Sciatic nerve (tissue), 2 donors: Measurements from ENCODE around the gene CORO2A. TPM values are rescaled to one million over a fixed set of nuclear protein-coding genes. Genes with fewer than 3 reads are reported as not detected.
A peak's percentile ranks its signal among the peaks of the same experiment; 100 is the strongest.
"Not testable (repeated sequence)": the region's sequence is repeated elsewhere in the genome, so short reads cannot be mapped to it uniquely, and the experiment has no call there.

Experiments used
- ATAC-seq: fragments of 200-7000 bp; cut with Tn5 transposase; one replicate; pipeline ENCODE4 v1.9.1; 2020; ENCODE audit warnings: mild to moderate bottlenecking, moderate library complexity
- DNase-seq: peaks from one replicate; pipeline ENCODE4 v3.0.0-alpha.2; 2020; ENCODE audit warnings: low spot score
- intact Hi-C: fragments of 100-400 bp; cut with DNase I; formaldehyde crosslinking; loops from one replicate; pipeline ENCODE4 v1.14.2; 2022
- total RNA-seq: library from RNA; stranded (reverse); fragmentation: NEBNext Ultra II Directional; extraction: Animal tissue kit (Norgen Biotek cat#: 25700); gene quantifications from one replicate; pipeline ENCODE4 v1.2.1, GENCODE V29; 2021
- donor health status: DM: no; HTN: no; CAD: no.
- donor health status: DM: no; HTN: no; CAD: no.

CORO2A gene
- total RNA-seq, 1 donor from 2014 or later: 3.7 TPM

DNA sequence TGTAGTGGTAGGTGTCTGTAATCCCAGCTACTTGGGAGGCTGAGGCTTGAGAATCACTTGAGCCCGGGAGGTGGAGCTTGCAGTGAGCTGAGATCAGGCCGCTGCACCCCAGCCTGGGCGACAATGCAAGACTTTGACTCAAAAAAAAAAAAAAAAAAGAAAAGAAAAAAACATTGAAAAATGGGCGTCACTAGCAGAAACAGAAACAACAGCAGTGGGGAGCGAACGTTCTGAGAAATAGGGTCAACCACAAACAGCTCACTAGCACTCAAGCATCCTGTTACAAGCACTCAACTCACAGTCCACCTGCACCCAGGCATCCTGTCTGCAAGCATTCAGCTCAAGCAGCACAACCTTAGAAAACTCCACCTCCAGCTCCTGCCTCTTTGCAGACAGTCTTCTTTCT is 90.6 kb downstream of the CORO2A start:
- ATAC-seq: peak; percentile 43
- DNase-seq: no peak
- intact Hi-C loops: no loop called here

DNA sequence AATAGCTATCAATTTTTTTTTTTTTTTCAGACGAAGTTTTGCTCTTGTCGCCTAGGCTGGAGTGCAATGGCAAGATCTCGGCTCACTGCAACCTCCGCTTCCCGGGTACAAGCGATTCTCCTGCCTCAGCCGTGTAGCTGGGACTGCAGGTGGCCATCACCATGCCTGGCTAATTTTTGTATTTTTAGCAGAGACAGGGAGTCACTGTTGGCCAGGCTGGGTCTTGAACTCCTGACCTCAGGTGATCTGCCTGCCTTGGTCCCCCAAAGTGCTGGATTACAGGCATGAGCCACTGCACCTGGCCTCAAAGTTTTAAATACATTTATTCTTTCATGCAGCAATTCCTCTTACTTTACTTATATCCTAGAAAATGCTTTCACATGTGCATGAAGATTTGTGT is 91.0 kb downstream of the CORO2A start:
- intact Hi-C loops: no loop called here
- ATAC-seq: no peak
- DNase-seq: no peak

DNA sequence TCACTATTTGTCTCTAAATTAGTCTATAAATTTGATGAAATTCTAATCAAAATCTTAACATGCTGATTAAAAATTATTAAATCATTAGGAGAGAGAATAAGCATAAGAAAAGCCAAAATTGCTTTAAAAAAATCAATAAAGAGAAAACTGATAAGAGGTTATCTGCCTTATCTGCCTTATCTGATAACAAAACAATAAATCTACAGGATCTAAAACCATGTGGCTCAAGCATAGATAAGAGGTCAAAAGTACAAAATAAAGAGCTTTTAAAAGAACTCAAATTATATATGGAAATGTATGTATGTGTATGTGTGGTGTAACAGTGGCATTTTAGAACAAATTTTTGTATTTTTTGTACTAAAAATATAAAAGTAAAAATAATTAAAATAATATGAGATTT is 92.0 kb downstream of the CORO2A start:
- DNase-seq (no peak), ATAC-seq (no peak)
- intact Hi-C loops: no loop called here

DNA sequence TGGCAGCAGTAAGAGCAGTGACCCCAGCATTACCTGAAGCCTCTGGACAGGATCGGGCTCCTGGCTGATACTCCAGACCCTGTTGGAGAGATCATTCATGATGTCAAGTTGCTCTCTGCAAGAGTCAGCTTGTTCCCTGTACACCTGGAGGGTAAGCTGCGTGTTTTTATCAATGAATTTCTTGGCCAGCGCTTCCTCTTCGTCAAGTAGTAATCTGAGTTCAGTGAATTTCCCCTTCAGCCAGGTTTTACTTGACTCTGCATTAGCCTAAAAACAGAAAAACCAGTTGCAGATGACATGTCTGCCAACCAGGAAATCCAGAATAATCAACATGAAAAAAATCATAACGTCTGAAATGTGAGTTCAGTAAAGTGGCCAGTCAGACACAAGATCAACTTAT is 92.5 kb downstream of the CORO2A start:
- ATAC-seq (no peak), DNase-seq (no peak)
- intact Hi-C loops: no loop called here

DNA sequence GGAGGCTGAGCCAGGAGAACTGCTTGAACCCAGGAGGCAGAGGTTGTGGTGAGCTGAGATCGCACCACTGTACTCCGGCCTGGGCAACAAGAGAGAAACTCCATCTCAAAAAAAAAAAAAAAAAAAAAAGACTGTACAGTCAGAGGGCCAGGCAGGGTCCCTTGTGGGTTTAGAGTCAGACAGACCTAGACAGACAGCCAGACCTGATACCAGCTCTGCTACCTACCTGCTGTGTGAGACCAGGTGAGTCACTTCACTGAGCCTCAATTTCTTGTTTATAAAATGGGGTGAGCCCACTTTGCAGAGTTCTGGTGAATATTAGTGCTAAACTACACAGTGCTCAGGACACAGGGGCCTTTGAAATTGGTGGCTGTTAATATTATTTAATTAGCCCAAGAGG is 93.1 kb downstream of the CORO2A start:
- ATAC-seq (no peak), DNase-seq (no peak)
- intact Hi-C loops: no loop called here

GRCh38 chr9:98097836-98098235 is 94.6 kb downstream of the CORO2A start:
- intact Hi-C loops: no loop called here
- ATAC-seq (no peak), DNase-seq (no peak)

GRCh38 chr9:98096091-98096490 is 96.3 kb downstream of the CORO2A start:
- no peak for DNase-seq
- intact Hi-C loops: no loop called here
- no peak for ATAC-seq

- DNase-seq: no peak
Measured at GRCh38 chr9:98095401-98095800, 97.0 kb downstream of the CORO2A start.

GRCh38 chr9:98094851-98095250 is 97.6 kb downstream of the CORO2A start:
- intact Hi-C loops: no loop called here
- DNase-seq: no peak
- ATAC-seq: no peak

More at GRCh38 chr9:98095401-98095800, 97.0 kb downstream of the CORO2A start:
- intact Hi-C loops: no loop called here
- ATAC-seq: no peak

- ATAC-seq (no peak), DNase-seq (no peak)
- intact Hi-C loops: no loop called here
Measured at GRCh38 chr9:98094316-98094715, 98.1 kb downstream of the CORO2A start.

DNA sequence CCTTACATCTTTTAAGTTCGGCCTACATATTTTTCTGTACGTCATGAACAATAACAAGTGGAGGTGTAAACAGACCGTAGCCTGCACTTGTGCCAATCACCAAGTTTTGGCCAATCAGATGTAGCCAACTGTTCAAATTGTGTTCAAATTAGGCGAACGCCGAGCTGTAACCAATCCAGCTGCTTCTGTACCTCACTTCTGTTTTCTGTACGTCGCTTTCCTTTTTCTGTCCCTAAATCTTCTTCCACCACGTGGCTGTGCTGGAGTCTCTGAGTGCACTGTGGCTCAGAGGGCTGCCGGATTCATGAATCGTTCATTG is 99.9 kb downstream of the CORO2A start:
- DNase-seq: no peak
- intact Hi-C loops: no loop called here
- ATAC-seq: no peak

GRCh38 chr9:98091735-98092612 is 100.5 kb downstream of the CORO2A start:
- intact Hi-C loops: no loop called here
- no peak for DNase-seq
- ATAC-seq: no peak

DNA sequence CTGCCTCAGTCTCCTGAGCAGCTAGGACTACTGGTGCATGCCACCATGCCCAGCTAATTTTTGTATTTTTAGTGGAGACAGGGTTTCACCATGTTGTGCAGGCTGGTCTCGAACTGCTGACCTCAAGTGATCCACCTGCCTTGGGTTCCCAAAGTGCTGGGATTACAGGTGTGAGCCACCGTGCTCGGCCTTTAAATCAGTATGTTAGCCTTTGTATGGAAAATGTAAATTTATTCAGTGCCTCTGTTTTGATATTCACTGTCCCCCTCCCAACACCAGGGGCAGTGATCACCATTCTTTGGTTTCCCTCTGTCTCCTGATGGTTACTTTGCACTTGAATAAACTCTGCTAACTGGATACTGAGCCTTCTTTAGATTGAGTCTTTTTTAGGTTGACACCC is 101.8 kb downstream of the CORO2A start:
- intact Hi-C loops, ATAC-seq, DNase-seq: not testable (repeated sequence)

GRCh38 chr9:98087420-98088354 is 104.8 kb downstream of the CORO2A start:
- intact Hi-C loops: no loop called here
- ATAC-seq: peak; percentile 84
- DNase-seq: peak; percentile 76

DNA sequence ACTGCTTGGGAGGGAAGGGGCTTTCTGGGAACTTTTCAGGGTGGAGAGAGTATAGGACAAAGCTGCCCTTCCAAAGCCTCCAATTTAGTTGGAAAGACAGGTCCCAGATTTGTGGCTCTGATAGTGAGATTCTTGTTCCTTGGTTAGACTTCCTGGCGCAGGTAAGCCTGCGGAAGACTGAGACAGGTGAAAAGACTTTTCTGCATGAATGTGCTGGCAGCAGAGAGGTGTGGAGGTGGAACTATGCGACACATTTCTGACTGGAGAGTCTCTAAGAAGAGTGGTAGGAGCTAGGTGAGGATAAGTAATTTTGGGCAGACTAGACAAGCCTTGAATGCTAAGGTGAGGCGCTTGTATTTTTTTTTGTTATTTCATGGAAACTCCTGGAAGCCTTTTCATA is 106.0 kb downstream of the CORO2A start:
- DNase-seq: no peak
- no peak for ATAC-seq
- intact Hi-C loops: no loop called here

DNA sequence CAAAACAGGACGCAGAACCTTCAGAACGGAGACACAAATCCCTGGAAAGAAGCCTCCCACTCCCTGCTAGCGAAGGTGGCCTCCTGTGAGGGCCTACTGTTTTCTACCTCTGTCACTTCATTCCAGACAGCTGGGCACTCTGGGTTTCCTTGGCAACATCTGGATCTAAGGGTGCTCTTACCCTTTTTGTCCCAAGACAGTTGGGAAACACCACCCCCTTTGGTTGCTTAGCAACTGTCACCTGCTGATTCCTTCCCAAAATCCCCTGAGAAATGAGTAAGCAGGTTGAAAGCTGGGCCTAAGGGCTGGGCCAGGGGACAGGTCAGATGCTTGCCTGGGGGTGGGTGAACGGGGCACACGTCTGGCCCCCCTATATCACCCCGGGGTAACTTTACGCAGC is 106.5 kb downstream of the CORO2A start:
- intact Hi-C loops: no loop called here
- ATAC-seq (no peak), DNase-seq (no peak)

GRCh38 chr9:98085058-98085457 is 107.4 kb downstream of the CORO2A start:
- intact Hi-C loops: no loop called here

DNA sequence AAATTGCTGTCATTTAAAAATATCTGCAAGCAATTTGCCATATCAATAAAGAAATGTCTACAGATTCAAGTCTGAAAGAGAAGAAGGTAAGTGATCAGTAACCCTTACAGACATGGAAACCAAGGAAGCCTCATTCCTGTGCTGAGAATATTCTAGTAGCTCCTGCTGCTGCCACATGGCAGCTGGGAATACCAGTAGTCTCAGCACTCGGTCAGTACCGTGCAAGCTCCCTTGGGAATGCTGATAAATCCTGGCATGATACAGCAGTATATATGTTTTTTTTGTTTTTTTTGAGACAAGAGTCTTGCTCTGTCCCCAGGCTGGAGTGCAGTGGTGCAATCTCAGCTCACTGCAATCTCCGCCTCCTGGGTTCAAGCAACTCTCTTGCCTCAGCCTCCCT is 108.0 kb downstream of the CORO2A start:
- intact Hi-C loops: no loop called here
- no peak for ATAC-seq
- DNase-seq: no peak

More at GRCh38 chr9:98085058-98085457, 107.4 kb downstream of the CORO2A start:
- DNase-seq (no peak), ATAC-seq (no peak)

- intact Hi-C loops: no loop called here
- DNase-seq (no peak), ATAC-seq (no peak)
Measured at GRCh38 chr9:98083566-98084183, 108.8 kb downstream of the CORO2A start.

GRCh38 chr9:98083061-98083501 is 109.4 kb downstream of the CORO2A start:
- DNase-seq: no peak
- intact Hi-C loops: no loop called here
- ATAC-seq: peak; percentile 75
